GM13976 (cell line): ENCODE measurements around the gene PNPLA7.
A peak's percentile ranks its signal among the peaks of the same experiment; 100 is the strongest.

ENCODE experiments used
- DNase-seq: peaks from one replicate; pipeline ENCODE4 v3.0.0; 2012; ENCODE audit warnings: low spot score
- CTCF ChIP-seq: IDR thresholded peaks from 2 replicates; pipeline ENCODE4 v1.5.1; 2012; ENCODE audit warnings: borderline replicate concordance, mild to moderate bottlenecking; ENCODE audit not compliant: insufficient read depth; ENCODE audit errors: extremely low read depth, missing control alignments, control extremely low read depth
- in situ Hi-C: fragments of 300-500 bp; cut with MboI; formaldehyde crosslinking; loops from one replicate; pipeline ENCODE4 v1.12.0; 2022; ENCODE audit warnings: low sequenced_read_pairs, mixed read lengths, inconsistent platforms; ENCODE audit not compliant: unreplicated experiment

Gene PNPLA7

DNA sequence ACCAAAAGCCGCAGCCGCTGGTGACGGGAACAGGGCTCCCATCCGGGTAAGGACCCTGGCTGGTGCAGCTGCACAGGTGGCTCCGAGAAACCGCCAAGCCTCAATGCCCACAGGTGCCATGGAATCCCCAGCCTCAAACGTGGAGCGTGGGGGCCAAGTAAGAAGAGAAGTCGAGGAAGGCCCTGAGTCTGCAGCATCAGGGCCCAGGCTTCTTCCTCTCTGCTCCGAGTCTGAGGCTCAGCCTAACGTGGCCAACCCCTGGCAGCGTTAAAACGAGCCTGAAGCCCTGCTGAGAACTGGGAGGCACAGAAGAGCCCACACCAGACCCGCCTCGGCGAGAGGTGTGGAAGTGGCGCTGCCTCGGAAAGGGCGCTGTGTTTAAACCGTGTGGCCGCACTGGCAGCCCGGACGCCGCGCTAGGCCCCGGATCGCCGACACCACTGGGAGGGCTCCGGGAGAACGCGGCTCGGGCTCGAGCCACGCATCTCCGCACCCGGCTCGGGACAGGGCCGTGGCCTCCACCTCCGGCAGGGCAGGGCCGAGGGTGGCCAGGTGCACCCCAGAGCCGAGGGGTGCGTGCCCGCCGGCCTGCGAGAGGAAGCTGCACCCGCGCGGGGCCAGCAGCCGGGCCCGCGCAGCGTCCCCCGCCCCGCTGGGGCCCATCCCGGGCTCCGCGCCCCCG, 39.4 kb upstream of the PNPLA7 start:
- TF ChIP-seq CTCF: no peak
- peak; percentile 45 for DNase-seq
- in situ Hi-C loops: no loop called here

DNA sequence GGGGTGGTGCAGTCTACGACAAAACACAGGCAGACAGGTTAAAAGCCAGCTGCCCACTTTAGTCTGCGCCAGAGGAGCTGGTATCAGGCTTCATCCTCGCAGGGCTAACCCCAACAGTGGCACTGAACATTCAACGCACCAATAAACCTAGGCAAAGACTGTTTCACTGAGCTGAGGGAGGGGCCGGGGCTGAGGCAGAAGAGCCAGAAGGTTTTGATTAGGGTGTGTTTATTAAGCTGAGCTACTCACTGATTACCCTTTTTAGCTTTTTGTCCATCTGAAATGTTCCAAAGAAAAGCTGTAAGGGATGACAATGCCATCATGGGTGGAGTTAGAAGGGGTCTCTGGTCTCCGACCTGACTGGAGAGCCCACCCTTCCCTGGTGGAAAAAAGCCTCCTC, 38.7 kb upstream of the PNPLA7 start:
- DNase-seq: no peak
- TF ChIP-seq CTCF: no peak
- in situ Hi-C loops: no loop called here

DNA sequence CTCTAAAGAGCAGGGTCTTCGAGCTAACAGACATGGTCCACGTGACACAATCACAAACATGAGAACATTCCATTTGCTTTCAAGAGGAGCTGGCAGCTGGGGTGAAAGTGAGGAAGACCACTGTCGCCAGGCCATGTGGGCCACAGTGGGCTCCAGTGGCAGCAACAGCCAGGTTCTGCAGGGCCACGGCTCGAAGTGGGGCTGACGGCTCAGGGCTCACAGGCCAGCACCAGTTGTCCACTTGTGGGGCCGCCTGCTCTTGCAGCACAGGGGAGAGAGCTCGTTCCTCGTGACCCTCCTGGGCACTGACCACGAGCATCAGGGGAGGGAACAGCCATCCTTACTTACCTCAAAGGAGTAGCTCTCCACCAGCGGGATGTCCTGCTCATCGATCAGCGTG, 38.1 kb upstream of the PNPLA7 start:
- DNase-seq: no peak
- in situ Hi-C loops: no loop called here
- no peak for TF ChIP-seq CTCF

DNA sequence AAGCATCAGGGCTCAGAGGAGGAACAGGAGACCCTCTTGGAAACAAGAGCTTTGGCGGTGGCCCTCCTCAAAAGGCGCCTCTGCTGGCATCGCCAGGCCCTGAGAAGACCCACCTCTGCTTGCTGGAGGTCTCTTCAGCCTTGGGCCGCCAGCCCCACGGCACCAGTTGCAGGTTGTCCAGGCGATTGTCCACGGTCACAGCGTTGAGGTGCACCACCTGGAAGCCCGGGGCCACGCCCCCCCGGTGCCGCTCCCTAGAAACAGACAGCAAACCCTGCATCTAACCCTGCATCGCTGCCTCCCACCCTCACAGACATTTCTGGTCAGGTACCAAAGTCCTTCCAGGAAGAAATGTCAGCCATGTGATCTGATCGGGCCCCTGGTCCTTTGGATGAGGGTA, 36.7 kb upstream of the PNPLA7 start:
- TF ChIP-seq CTCF: no peak
- DNase-seq: no peak
- in situ Hi-C loops: no loop called here

- no peak for TF ChIP-seq CTCF
- in situ Hi-C loops: no loop called here
- no peak for DNase-seq
These were observed 33.8 kb upstream of the PNPLA7 start for GRCh38 chr9:137583957-137584356.

GRCh38 chr9:137583347-137583746, 33.1 kb upstream of the PNPLA7 start:
- DNase-seq: no peak
- no peak for TF ChIP-seq CTCF
- in situ Hi-C loops: no loop called here

DNA sequence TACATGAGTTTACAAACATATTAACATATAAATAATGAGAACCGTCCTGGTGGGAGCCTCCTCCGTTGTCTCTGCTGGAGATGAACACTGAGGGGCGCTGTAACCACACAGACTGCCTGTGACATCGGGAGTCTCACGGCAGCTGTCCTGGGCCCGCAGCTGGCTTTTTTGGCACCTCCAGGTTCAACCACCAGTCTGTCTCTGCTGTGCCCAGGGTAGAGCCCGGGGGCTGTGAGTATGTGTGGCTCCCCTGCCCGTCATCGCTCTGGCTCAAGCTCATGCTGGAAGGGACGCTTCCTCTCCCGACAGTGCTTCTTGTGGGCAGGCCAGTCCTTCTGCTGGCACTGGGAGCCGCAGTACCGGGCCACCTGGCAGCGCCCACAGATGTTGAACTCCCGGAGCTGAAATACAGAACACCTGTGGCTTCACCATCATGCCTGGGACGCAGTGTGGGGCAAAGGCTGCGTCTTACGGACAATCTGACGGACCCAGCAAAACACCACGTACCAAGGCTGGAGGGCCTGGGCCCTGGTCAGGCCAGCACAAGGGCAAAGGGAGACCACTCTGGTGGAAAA, 32.2 kb upstream of the PNPLA7 start:
- in situ Hi-C loops: no loop called here
- DNase-seq: no peak
- TF ChIP-seq CTCF: no peak
